ENCODE measurements around the gene CACNA1A. TPM values are rescaled to one million over a fixed set of nuclear protein-coding genes. Genes with fewer than 3 reads are reported as not detected.
A peak's percentile ranks its signal among the peaks of the same experiment; 100 is the strongest.

The CACNA1A gene
- total and polyA plus RNA-seq, 2 of the 13 experiments (the other 11 are each of a cell fraction or from before 2014, with no cell fraction given) = not detected

DNA sequence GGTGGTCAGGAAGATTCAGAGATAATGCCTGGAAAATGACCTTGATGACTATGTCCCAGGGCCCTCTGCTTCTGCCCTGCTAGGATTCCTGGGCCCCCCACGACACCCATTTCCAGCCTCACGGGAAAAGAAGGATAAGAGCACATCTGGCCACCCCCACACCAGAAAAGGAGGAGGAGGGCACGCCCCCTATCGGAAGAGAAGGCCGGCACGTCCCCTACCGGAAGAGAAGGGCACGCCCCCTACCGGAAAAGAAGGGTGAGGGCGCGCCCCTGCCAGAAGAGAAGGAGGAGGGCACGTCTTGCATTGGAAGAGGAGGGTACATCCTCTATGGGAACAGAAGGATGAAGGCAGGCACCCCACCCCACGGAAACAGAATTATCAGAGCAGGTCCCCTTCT lies 271.8 kb downstream of the CACNA1A start (continued):
- TF ChIP-seq, protein P1, sequence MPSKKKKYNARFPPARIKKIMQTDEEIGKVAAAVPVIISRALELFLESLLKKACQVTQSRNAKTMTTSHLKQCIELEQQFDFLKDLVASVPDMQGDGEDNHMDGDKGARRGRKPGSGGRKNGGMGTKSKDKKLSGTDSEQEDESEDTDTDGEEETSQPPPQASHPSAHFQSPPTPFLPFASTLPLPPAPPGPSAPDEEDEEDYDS (CRISPR knock-in tag; IDR thresholded peaks at IDR 0.05) = no peak
- no peak for TF ChIP-seq TP53 (CRISPR knock-in tag; conservative IDR thresholded peaks at IDR 0.05)
- TF ChIP-seq RAD21 (CRISPR knock-in tag; IDR thresholded peaks at IDR 0.05) = peak; percentile 44; the same call in 1 of the 2 replicates
- TF ChIP-seq TBL1XR1 (IDR thresholded peaks at IDR 0.05; ENCODE audit: borderline replicate concordance, low read length, partially characterized antibody) = no peak
- no peak for TF ChIP-seq ZNF101 (CRISPR knock-in tag; IDR thresholded peaks at IDR 0.05; ENCODE audit: borderline replicate concordance, low read depth)
- TF ChIP-seq ZFX (CRISPR knock-in tag; IDR thresholded peaks at IDR 0.05; ENCODE audit: low read depth) = no peak; the same call in 1 of the 2 replicates
- TF ChIP-seq ADNP (CRISPR knock-in tag; IDR thresholded peaks at IDR 0.05) = peak; percentile 42; the same call in 1 of the 2 replicates
- no peak for TF ChIP-seq SNRNP70 (IDR thresholded peaks at IDR 0.05; ENCODE audit: low read depth, low read length)
- 0 out of 2 replicates have a peak, but pooled peaks have one; percentile 23 for TF ChIP-seq SAP130 (CRISPR knock-in tag; IDR thresholded peaks at IDR 0.05; ENCODE audit: low read depth)
- no peak for TF ChIP-seq PCBP1 (IDR thresholded peaks at IDR 0.05; ENCODE audit: borderline replicate concordance, low read depth, low read length)
- TF ChIP-seq, protein P2, sequence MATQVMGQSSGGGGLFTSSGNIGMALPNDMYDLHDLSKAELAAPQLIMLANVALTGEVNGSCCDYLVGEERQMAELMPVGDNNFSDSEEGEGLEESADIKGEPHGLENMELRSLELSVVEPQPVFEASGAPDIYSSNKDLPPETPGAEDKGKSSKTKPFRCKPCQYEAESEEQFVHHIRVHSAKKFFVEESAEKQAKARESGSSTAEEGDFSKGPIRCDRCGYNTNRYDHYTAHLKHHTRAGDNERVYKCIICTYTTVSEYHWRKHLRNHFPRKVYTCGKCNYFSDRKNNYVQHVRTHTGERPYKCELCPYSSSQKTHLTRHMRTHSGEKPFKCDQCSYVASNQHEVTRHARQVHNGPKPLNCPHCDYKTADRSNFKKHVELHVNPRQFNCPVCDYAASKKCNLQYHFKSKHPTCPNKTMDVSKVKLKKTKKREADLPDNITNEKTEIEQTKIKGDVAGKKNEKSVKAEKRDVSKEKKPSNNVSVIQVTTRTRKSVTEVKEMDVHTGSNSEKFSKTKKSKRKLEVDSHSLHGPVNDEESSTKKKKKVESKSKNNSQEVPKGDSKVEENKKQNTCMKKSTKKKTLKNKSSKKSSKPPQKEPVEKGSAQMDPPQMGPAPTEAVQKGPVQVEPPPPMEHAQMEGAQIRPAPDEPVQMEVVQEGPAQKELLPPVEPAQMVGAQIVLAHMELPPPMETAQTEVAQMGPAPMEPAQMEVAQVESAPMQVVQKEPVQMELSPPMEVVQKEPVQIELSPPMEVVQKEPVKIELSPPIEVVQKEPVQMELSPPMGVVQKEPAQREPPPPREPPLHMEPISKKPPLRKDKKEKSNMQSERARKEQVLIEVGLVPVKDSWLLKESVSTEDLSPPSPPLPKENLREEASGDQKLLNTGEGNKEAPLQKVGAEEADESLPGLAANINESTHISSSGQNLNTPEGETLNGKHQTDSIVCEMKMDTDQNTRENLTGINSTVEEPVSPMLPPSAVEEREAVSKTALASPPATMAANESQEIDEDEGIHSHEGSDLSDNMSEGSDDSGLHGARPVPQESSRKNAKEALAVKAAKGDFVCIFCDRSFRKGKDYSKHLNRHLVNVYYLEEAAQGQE (IDR thresholded peaks at IDR 0.05; ENCODE audit: borderline replicate concordance in 1 of 2, low read depth in 1 of 2, low read length in 2 of 2) = no peak
- peak; percentile 49; the same call in 1 of the 2 replicates for TF ChIP-seq ZMYM4 (CRISPR knock-in tag; IDR thresholded peaks at IDR 0.05)
- 0 out of 2 replicates have a peak, but pooled peaks have one; percentile 16 for TF ChIP-seq SALL1 (CRISPR knock-in tag; IDR thresholded peaks at IDR 0.05)
- TF ChIP-seq PPARG (CRISPR knock-in tag; conservative IDR thresholded peaks at IDR 0.05) = no peak
- TF ChIP-seq ZNF644 (CRISPR knock-in tag; IDR thresholded peaks at IDR 0.05; ENCODE audit: low read depth) = no peak
- no peak for TF ChIP-seq CREM (IDR thresholded peaks at IDR 0.05)
- no peak for TF ChIP-seq CREM (CRISPR knock-in tag; IDR thresholded peaks at IDR 0.05)
- TF ChIP-seq MTA1 (CRISPR knock-in tag; IDR thresholded peaks at IDR 0.05; ENCODE audit: borderline replicate concordance) = no peak
- no peak for TF ChIP-seq RFX5 (IDR thresholded peaks at IDR 0.05; ENCODE audit: low read depth, low read length)
- TF ChIP-seq, protein P3, sequence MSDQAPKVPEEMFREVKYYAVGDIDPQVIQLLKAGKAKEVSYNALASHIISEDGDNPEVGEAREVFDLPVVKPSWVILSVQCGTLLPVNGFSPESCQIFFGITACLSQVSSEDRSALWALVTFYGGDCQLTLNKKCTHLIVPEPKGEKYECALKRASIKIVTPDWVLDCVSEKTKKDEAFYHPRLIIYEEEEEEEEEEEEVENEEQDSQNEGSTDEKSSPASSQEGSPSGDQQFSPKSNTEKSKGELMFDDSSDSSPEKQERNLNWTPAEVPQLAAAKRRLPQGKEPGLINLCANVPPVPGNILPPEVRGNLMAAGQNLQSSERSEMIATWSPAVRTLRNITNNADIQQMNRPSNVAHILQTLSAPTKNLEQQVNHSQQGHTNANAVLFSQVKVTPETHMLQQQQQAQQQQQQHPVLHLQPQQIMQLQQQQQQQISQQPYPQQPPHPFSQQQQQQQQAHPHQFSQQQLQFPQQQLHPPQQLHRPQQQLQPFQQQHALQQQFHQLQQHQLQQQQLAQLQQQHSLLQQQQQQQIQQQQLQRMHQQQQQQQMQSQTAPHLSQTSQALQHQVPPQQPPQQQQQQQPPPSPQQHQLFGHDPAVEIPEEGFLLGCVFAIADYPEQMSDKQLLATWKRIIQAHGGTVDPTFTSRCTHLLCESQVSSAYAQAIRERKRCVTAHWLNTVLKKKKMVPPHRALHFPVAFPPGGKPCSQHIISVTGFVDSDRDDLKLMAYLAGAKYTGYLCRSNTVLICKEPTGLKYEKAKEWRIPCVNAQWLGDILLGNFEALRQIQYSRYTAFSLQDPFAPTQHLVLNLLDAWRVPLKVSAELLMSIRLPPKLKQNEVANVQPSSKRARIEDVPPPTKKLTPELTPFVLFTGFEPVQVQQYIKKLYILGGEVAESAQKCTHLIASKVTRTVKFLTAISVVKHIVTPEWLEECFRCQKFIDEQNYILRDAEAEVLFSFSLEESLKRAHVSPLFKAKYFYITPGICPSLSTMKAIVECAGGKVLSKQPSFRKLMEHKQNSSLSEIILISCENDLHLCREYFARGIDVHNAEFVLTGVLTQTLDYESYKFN (CRISPR knock-in tag; conservative IDR thresholded peaks at IDR 0.05) = no peak
- TF ChIP-seq HDAC2 (CRISPR knock-in tag; IDR thresholded peaks at IDR 0.05) = 0 out of 2 replicates have a peak, but pooled peaks have one; percentile 37
- TF ChIP-seq ZNF816 (CRISPR knock-in tag; IDR thresholded peaks at IDR 0.05; ENCODE audit: borderline replicate concordance) = no peak
- TF ChIP-seq NFKBIZ (CRISPR knock-in tag; IDR thresholded peaks at IDR 0.05) = no peak
- no peak for TF ChIP-seq ZNF160 (CRISPR knock-in tag; IDR thresholded peaks at IDR 0.05)
- no peak for TF ChIP-seq FOXM1 (CRISPR knock-in tag; IDR thresholded peaks at IDR 0.05)
- TF ChIP-seq ZNF782 (CRISPR knock-in tag; IDR thresholded peaks at IDR 0.05; ENCODE audit: borderline replicate concordance) = no peak

All from HepG2 (cell line).